HepG2 (cell line): Measurements from ENCODE around the gene CERS4. TPM values are rescaled to one million over a fixed set of nuclear protein-coding genes. Genes with fewer than 3 reads are reported as not detected.

ENCODE experiments used
- AGO2 ChIP-seq: fragments of 200-400 bp; formaldehyde crosslinking; optimal IDR thresholded peaks from 2 replicates; pipeline ENCODE3; 2017; ENCODE audit warnings: mild to moderate bottlenecking, low read depth, low read length, moderate library complexity
- CCDC6 ChIP-seq: sonication (generic); formaldehyde crosslinking; IDR thresholded peaks from 2 replicates; pipeline ENCODE4 v1.8.1; 2022; ENCODE audit warnings: mild to moderate bottlenecking, missing genetic modification reagents, moderate library complexity
- DNMT1 ChIP-seq: sonication (generic); formaldehyde crosslinking; IDR thresholded peaks from 2 replicates; pipeline ENCODE4 v1.5.1; 2020; ENCODE audit warnings: mild to moderate bottlenecking, missing genetic modification reagents
- HMG20A ChIP-seq: IDR thresholded peaks from 2 replicates; pipeline ENCODE4 v1.6.1; 2016; ENCODE audit warnings: borderline replicate concordance
- MXD4 ChIP-seq: IDR thresholded peaks from 2 replicates; pipeline ENCODE4 v1.6.1; 2016; ENCODE audit warnings: mild to moderate bottlenecking, missing biosample characterization, missing genetic modification reagents
- NR2F1 ChIP-seq, 2 experiments: fragments of 450-650 bp in 1 of 2; formaldehyde crosslinking in 1 of 2; IDR thresholded peaks; 2 replicates each; pipeline versions ENCODE4 v1.5.0 to v1.6.1; 2016 to 2020; ENCODE audit warnings: mild to moderate bottlenecking in 1 of 2, missing compliant biosample characterization in 1 of 2, missing genetic modification reagents in 1 of 2, moderate library complexity in 1 of 2
- POGK ChIP-seq: sonication (generic); formaldehyde crosslinking; conservative IDR thresholded peaks from 2 replicates; pipeline ENCODE4 v1.8.0; 2022; ENCODE audit warnings: mild to moderate bottlenecking, moderate library complexity, missing genetic modification reagents
- RARA ChIP-seq: IDR thresholded peaks from 2 replicates; pipeline ENCODE4 v1.6.1; 2016; ENCODE audit warnings: missing genetic modification reagents, missing compliant biosample characterization
- SRY ChIP-seq: sonication (generic); formaldehyde crosslinking; IDR thresholded peaks from 2 replicates; pipeline ENCODE4 v1.8.0; 2022; ENCODE audit warnings: mild to moderate bottlenecking, missing genetic modification reagents
- TEF ChIP-seq: sonication (generic); formaldehyde crosslinking; IDR thresholded peaks from 2 replicates; pipeline ENCODE4 v1.5.0; 2020; ENCODE audit warnings: missing genetic modification reagents
- ZBTB7A ChIP-seq: sonication (generic); formaldehyde crosslinking; IDR thresholded peaks from 2 replicates; pipeline ENCODE4 v1.8.0; 2022; ENCODE audit warnings: mild to moderate bottlenecking, missing genetic modification reagents
- ZHX1 ChIP-seq: sonication (generic); formaldehyde crosslinking; IDR thresholded peaks from 2 replicates; pipeline ENCODE4 v1.8.1; 2022; ENCODE audit warnings: low read depth, mild to moderate bottlenecking, missing genetic modification reagents
- ZNF530 ChIP-seq: sonication (generic); formaldehyde crosslinking; IDR thresholded peaks from 2 replicates; pipeline ENCODE4 v1.5.0; 2020; ENCODE audit warnings: low read depth, mild to moderate bottlenecking, missing genetic modification reagents
- ZNF670 ChIP-seq: sonication (generic); formaldehyde crosslinking; IDR thresholded peaks from 2 replicates; pipeline ENCODE4 v1.8.0; 2022; ENCODE audit warnings: mild to moderate bottlenecking, missing genetic modification reagents, borderline replicate concordance
- polyA plus RNA-seq, 8 experiments: library from polyadenylated mRNA; depleted of rRNA in 3 of 8; stranded (reverse) in 7 of 8; unstranded in 1 of 8; fragments of >200 nt; fragmentation: Illumina TruSeq in 4 of 8; extraction: Trizol in 4 of 8; gene quantifications; 2 replicates each; pipeline versions ENCODE4 v1.2.1 to v1.2.3, GENCODE V29; 2011 to 2016; ENCODE audit warnings: low read depth in 4 of 8, missing spikeins in 1 of 8, mixed read lengths in 1 of 8; ENCODE audit not compliant: insufficient read depth in 1 of 8
- total RNA-seq, 5 experiments: library from RNA; depleted of rRNA; stranded (reverse); fragments of >200 nt; fragmentation: Illumina TruSeq; extraction: Trizol; gene quantifications; 2 replicates each; pipeline ENCODE4 v1.2.3, GENCODE V29; 2016; ENCODE audit warnings: low read depth in 1 of 5
- TF ChIP-seq, protein P1 (sequence below): sonication (generic); formaldehyde crosslinking; IDR thresholded peaks from 2 replicates; pipeline ENCODE4 v1.5.1; 2020; ENCODE audit warnings: mild to moderate bottlenecking, missing genetic modification reagents
- TF ChIP-seq, protein P2 (sequence below): IDR thresholded peaks from 2 replicates; pipeline ENCODE4 v1.6.1; 2016; ENCODE audit warnings: missing biosample characterization, missing genetic modification reagents, low read depth

The CERS4 gene
- total and polyA plus RNA-seq, 2 of the 13 experiments (the other 11 are each of a cell fraction or from before 2014, with no cell fraction given): 74.7 to 83.5 TPM

- no peak; a peak in 1 of 4 replicates for TF ChIP-seq NR2F1 (CRISPR knock-in tag; IDR thresholded peaks at IDR 0.05)
- TF ChIP-seq, protein P1, sequence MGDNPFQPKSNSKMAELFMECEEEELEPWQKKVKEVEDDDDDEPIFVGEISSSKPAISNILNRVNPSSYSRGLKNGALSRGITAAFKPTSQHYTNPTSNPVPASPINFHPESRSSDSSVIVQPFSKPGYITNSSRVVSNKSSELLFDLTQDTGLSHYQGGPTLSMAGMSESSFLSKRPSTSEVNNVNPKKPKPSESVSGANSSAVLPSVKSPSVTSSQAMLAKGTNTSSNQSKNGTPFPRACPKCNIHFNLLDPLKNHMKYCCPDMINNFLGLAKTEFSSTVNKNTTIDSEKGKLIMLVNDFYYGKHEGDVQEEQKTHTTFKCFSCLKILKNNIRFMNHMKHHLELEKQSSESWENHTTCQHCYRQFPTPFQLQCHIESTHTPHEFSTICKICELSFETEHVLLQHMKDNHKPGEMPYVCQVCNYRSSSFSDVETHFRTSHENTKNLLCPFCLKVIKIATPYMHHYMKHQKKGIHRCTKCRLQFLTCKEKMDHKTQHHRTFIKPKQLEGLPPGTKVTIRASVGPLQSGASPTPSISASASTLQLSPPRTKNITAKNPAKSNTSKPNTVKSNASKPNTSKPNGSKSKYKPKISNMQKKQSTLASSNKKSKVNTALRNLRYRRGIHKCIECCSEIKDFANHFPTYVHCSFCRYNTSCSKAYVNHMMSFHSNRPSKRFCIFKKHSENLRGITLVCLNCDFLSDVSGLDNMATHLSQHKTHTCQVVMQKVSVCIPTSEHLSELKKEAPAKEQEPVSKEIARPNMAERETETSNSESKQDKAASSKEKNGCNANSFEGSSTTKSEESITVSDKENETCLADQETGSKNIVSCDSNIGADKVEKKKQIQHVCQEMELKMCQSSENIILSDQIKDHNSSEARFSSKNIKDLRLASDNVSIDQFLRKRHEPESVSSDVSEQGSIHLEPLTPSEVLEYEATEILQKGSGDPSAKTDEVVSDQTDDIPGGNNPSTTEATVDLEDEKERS (CRISPR knock-in tag): peak; percentile 30; the same call in 1 of the 2 replicates
- TF ChIP-seq TEF (CRISPR knock-in tag): no peak
- no peak for TF ChIP-seq ZNF530 (CRISPR knock-in tag)
- TF ChIP-seq ZBTB7A (CRISPR knock-in tag): peak; percentile 44; the same call in 1 of the 2 replicates
- no peak for TF ChIP-seq DNMT1 (CRISPR knock-in tag)
- TF ChIP-seq RARA: peak; percentile 77
- TF ChIP-seq MXD4: no peak
- TF ChIP-seq HMG20A (CRISPR knock-in tag): peak; percentile 24; the same call in 1 of the 2 replicates
- TF ChIP-seq ZHX1 (CRISPR knock-in tag): no peak
- TF ChIP-seq, protein P2, sequence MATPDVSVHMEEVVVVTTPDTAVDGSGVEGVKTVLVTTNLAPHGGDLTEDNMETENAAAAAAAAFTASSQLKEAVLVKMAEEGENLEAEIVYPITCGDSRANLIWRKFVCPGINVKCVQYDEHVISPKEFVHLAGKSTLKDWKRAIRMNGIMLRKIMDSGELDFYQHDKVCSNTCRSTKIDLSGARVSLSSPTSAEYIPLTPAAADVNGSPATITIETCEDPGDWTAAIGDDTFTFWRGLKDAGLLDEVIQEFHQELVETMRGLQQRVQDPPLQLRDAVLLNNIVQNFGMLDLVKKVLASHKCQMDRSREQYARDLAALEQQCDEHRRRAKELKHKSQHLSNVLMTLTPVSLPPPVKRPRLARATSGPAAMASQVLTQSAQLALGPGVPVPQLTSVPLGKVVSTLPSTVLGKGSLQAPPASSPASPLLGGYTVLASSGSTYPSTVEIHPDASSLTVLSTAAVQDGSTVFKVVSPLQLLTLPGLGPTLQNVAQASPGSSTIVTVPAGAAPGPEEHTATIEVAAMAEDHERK (CRISPR knock-in tag): no peak
- TF ChIP-seq CCDC6 (CRISPR knock-in tag): no peak; the same call in 1 of the 2 replicates
- no peak for TF ChIP-seq ZNF670 (CRISPR knock-in tag)
- TF ChIP-seq POGK (CRISPR knock-in tag): no peak
- peak; percentile 75 for TF ChIP-seq AGO2
- no peak for TF ChIP-seq SRY (CRISPR knock-in tag)
Measured at GRCh38 chr19:8240274-8241229, 31.4 kb downstream of the CERS4 start (continued).
